H9 (cell line): ENCODE measurements around the gene SUMO4. TPM values are rescaled to one million over a fixed set of nuclear protein-coding genes. Genes with fewer than 3 reads are reported as not detected.

Experiments
- DNase-seq: peaks from one replicate; pipeline ENCODE4 v3.0.0-alpha.2; 2017
- H2AFZ ChIP-seq: one replicate; pipeline ENCODE4 v1.6.1; 2013; ENCODE audit warnings: mild to moderate bottlenecking, low read length, control low read depth, moderate library complexity
- H2AK5ac ChIP-seq: 2 replicates; pipeline ENCODE4 v1.6.1; 2013; ENCODE audit warnings: low read length, control low read depth, mixed read lengths; ENCODE audit not compliant: insufficient read length
- H2BK120ac ChIP-seq: one replicate; pipeline ENCODE4 v1.6.1; 2013; ENCODE audit warnings: low read depth, mild to moderate bottlenecking, low read length, control low read depth, inconsistent platforms; ENCODE audit not compliant: poor library complexity, severe bottlenecking
- H2BK12ac ChIP-seq: 2 replicates; pipeline ENCODE4 v1.6.1; 2013; ENCODE audit warnings: low read length, control low read depth, mixed read lengths, low read depth; ENCODE audit not compliant: insufficient read length
- H2BK15ac ChIP-seq: 2 replicates; pipeline ENCODE4 v1.6.1; 2013; ENCODE audit warnings: low read depth, low read length, control low read depth
- H2BK20ac ChIP-seq: one replicate; pipeline ENCODE4 v1.6.1; 2013; ENCODE audit warnings: low read depth, mild to moderate bottlenecking, low read length, control low read depth, inconsistent platforms; ENCODE audit not compliant: poor library complexity, severe bottlenecking
- H2BK5ac ChIP-seq: 2 replicates; pipeline ENCODE4 v1.6.1; 2013; ENCODE audit warnings: low read length, control low read depth, mixed read lengths; ENCODE audit not compliant: insufficient read length
- H3K14ac ChIP-seq: 2 replicates; pipeline ENCODE4 v1.6.1; 2013; ENCODE audit warnings: low read length, control low read depth; ENCODE audit not compliant: insufficient read depth
- H3K18ac ChIP-seq: 2 replicates; pipeline ENCODE4 v1.6.1; 2013; ENCODE audit warnings: low read depth, mild to moderate bottlenecking, mixed read lengths, low read length, control low read depth; ENCODE audit not compliant: insufficient read length
- H3K23ac ChIP-seq: 2 replicates; pipeline ENCODE4 v1.6.1; 2013; ENCODE audit warnings: low read length, control low read depth, mixed read lengths, low read depth; ENCODE audit not compliant: insufficient read length
- H3K23me2 ChIP-seq: 2 replicates; pipeline ENCODE4 v1.6.1; 2013; ENCODE audit warnings: low read depth, mild to moderate bottlenecking, mixed read lengths, low read length, control low read depth; ENCODE audit not compliant: insufficient read length, poor library complexity, severe bottlenecking
- H3K27ac ChIP-seq: 2 replicates; pipeline ENCODE4 v1.5.1; 2013; ENCODE audit warnings: low read length, control low read depth, mixed read lengths, low read depth; ENCODE audit not compliant: insufficient read length
- H3K27me3 ChIP-seq: 2 replicates; pipeline ENCODE4 v1.6.1; 2013; ENCODE audit warnings: low read length, control low read depth, inconsistent platforms; ENCODE audit not compliant: insufficient read depth
- H3K4ac ChIP-seq: 2 replicates; pipeline ENCODE4 v1.6.1; 2013; ENCODE audit warnings: low read depth, mild to moderate bottlenecking, control low read depth, inconsistent platforms, low read length, moderate library complexity
- H3K4me1 ChIP-seq: 2 replicates; pipeline ENCODE4 v1.6.1; 2013; ENCODE audit warnings: low read length, control low read depth, inconsistent platforms; ENCODE audit not compliant: insufficient read depth
- H3K4me2 ChIP-seq: 2 replicates; pipeline ENCODE4 v1.6.1; 2013; ENCODE audit warnings: low read length, control low read depth, mixed read lengths; ENCODE audit not compliant: insufficient read length, insufficient read depth
- H3K56ac ChIP-seq: 2 replicates; pipeline ENCODE4 v1.6.1; 2013; ENCODE audit warnings: low read depth, mild to moderate bottlenecking, mixed read lengths, low read length, control low read depth; ENCODE audit not compliant: insufficient read length
- H3K79me1 ChIP-seq: 2 replicates; pipeline ENCODE4 v1.6.1; 2013; ENCODE audit warnings: low read depth, mild to moderate bottlenecking, moderate library complexity, low read length, control low read depth, inconsistent platforms; ENCODE audit not compliant: insufficient read depth, poor library complexity, severe bottlenecking
- H3K79me2 ChIP-seq: 2 replicates; pipeline ENCODE4 v1.6.1; 2013; ENCODE audit warnings: low read length, control low read depth, inconsistent platforms; ENCODE audit not compliant: insufficient read depth
- H3K9ac ChIP-seq: 2 replicates; pipeline ENCODE4 v1.6.1; 2013; ENCODE audit warnings: low read length, control low read depth, mixed read lengths; ENCODE audit not compliant: insufficient read length; ENCODE audit errors: extremely low read depth
- H3K9me3 ChIP-seq: one replicate; pipeline ENCODE4 v1.6.1; 2013; ENCODE audit warnings: low read depth, low read length, inconsistent platforms; ENCODE audit not compliant: control insufficient read depth
- H3T11ph ChIP-seq: one replicate; pipeline ENCODE4 v1.6.1; 2013; ENCODE audit warnings: mild to moderate bottlenecking, low read length, control low read depth, inconsistent platforms
- H4K20me1 ChIP-seq: one replicate; pipeline ENCODE4 v1.6.1; 2013; ENCODE audit not compliant: control insufficient read depth, insufficient read length, insufficient read depth
- H4K5ac ChIP-seq: 2 replicates; pipeline ENCODE4 v1.6.1; 2013; ENCODE audit warnings: low read depth, mild to moderate bottlenecking, mixed read lengths, low read length, control low read depth; ENCODE audit not compliant: insufficient read length
- H4K8ac ChIP-seq: replicated peaks from 2 replicates; pipeline ENCODE4 v1.6.1; 2013; ENCODE audit warnings: low read length, control low read depth, mixed read lengths, low read depth; ENCODE audit not compliant: insufficient read length
- H4K91ac ChIP-seq: 2 replicates; pipeline ENCODE4 v1.6.1; 2013; ENCODE audit warnings: low read depth, mild to moderate bottlenecking, moderate library complexity, mixed read lengths, low read length, control low read depth; ENCODE audit not compliant: insufficient read length
- H3K27ac Mint-ChIP-seq, 3 experiments: 2 replicates in 2 of 3; 3 replicates in 1 of 3; pipeline ENCODE4 v1.8.0; 2020 to 2021; ENCODE audit warnings: mixed read lengths in 3 of 3, mild to moderate bottlenecking in 1 of 3, moderate library complexity in 1 of 3
- H3K27me3 Mint-ChIP-seq: 2 replicates; pipeline ENCODE4 v1.8.0; 2021; ENCODE audit warnings: low read depth, mild to moderate bottlenecking, moderate library complexity, mixed read lengths
- H3K36me3 Mint-ChIP-seq, 3 experiments: 2 replicates in 2 of 3; 3 replicates in 1 of 3; pipeline ENCODE4 v1.8.0; 2020 to 2021; ENCODE audit warnings: low read depth in 3 of 3, mixed read lengths in 3 of 3; ENCODE audit not compliant: insufficient read depth in 1 of 3
- H3K4me1 Mint-ChIP-seq, 2 experiments: 2 replicates each; pipeline ENCODE4 v1.8.0; 2020; ENCODE audit warnings: mixed read lengths in 2 of 2
- H3K4me3 Mint-ChIP-seq, 2 experiments: 2 replicates in 1 of 2; 3 replicates in 1 of 2; pipeline ENCODE4 v1.8.0; 2020 to 2021; ENCODE audit warnings: mild to moderate bottlenecking in 2 of 2, mixed read lengths in 2 of 2, moderate library complexity in 1 of 2
- H3K9me3 Mint-ChIP-seq, 2 experiments: 2 replicates in 1 of 2; 3 replicates in 1 of 2; pipeline ENCODE4 v1.8.0; 2020; ENCODE audit warnings: mild to moderate bottlenecking in 2 of 2, mixed read lengths in 2 of 2, moderate library complexity in 1 of 2
- CTCF ChIP-seq: fragments of 200-600 bp; sonication (generic); conservative IDR thresholded peaks from 3 replicates; pipeline ENCODE4 v1.8.0; 2021; ENCODE audit warnings: antibody characterized with exemption, mild to moderate bottlenecking
- total RNA-seq: library from RNA; stranded (reverse); gene quantifications from 2 replicates; pipeline ENCODE4 v1.2.1, GENCODE V29; 2021

SUMO4 gene
- total RNA-seq, 1 experiment from 2014 or later, result 1.5 TPM

GRCh38 chr6:149392535-149392934 is 7.5 kb upstream of the SUMO4 start:
- Histone ChIP-seq H3K79me1 (peaks cover 3% of the 10 kb centered on the region), H3K4me2 (no peak overlapping the region), H2BK5ac (no peak overlapping the region), H3K14ac (no peak overlapping the region), H3K27me3 (no peaks in the 10 kb centered on the region), H3K9me3 (no peaks in the 10 kb centered on the region), H2BK20ac (no peak overlapping the region), H4K20me1 (no peaks in the 10 kb centered on the region), H2BK15ac (no peak overlapping the region), H3K27ac (no peak overlapping the region), H3K56ac (no peak overlapping the region), H3K4me1 (no peaks in the 10 kb centered on the region), H3K23ac (no peak overlapping the region), H2BK12ac (no peak overlapping the region), H4K8ac (no peak overlapping the region), H2AFZ (no peak overlapping the region), H3K23me2 (no peaks in the 10 kb centered on the region), H4K91ac (no peak overlapping the region), H3T11ph (no peak overlapping the region), H3K79me2 (no peaks in the 10 kb centered on the region), H3K9ac (no peak overlapping the region), H3K4ac (no peak overlapping the region), H2AK5ac (no peak overlapping the region), H3K18ac (no peak overlapping the region), H4K5ac (no peak overlapping the region), H2BK120ac (no peak overlapping the region)
- peaks cover 0 to 3% of the 10 kb centered on the region in 2 experiments; a peak in 2 of 4 replicates for H3K4me1 Mint-ChIP-seq
- peaks cover 0 to 2% of the 10 kb centered on the region in 2 experiments; a peak in 2 of 5 replicates for H3K9me3 Mint-ChIP-seq
- peak overlapping the region in 1 of 3 experiments; percentile 20; a peak in 3 of 7 replicates for H3K27ac Mint-ChIP-seq
- H3K36me3 Mint-ChIP-seq, result peaks cover 9 to 24% (median 12%) of the 10 kb centered on the region in 3 experiments; a peak in 6 of 7 replicates
- no peak for TF ChIP-seq CTCF
- no peak overlapping the region for H3K4me3 Mint-ChIP-seq
- H3K27me3 Mint-ChIP-seq, result no peaks in the 10 kb centered on the region
- no peak for DNase-seq
